ENCODE data around the gene LRP4.
A peak's percentile ranks its signal among the peaks of the same experiment; 100 is the strongest.

Gene LRP4

DNA sequence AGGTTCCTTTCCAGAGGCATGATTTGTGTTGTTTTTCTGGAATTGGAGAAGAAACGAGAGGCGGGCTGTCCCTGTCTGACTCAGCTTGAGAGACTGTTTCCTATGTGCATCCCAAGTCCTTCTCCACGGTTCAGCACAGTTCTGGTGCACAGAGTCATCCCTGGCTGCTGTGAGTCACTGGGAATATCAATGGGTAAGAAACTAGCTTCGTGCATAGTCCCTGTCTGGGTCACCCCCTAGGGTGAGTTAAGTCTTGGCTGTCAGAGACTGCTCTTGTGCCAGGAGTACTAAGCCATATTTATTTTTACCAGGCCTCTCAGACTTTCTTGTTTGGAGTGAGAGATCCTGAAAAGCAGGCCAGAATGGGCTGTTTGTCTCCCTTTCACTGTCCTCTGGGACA lies 2.4 kb upstream of the LRP4 start:
- DNase-seq = peak; percentile 99

DNA sequence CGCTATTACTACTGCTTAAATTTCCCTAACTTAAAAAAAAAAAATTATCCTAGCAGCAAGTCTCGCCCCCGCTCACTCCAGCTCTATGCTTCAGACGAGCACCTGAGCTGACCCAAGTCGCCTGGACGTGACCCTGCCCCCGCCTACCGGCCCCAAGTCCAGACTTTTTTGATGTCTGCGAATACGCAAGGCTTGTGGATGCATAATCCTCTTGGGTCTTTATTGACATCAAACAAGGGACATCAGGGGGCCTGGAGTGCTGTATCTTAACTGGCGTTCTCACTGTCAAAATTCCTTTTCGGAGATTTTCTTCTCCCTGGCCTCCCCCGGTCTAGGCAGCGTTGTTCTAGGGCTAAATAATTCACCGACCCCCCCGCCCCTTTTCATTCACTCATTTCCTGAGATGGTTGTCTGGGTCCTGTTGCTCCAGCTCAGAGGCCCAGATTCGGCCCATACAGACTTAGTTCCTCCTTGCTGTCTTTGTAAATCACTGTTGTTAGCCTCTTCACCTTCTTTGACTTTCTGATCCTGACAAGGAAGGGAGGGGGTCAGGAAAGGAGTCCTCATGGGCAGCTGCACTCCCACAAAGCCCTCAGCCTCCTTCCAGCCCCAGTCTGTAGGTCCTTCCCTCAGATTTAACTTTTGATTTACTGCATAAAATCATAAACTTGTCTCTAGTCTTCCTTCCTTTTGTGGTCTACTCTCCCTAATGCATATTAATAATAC lies 601 bp upstream of the LRP4 start:
- DNase-seq = no peak

DNA sequence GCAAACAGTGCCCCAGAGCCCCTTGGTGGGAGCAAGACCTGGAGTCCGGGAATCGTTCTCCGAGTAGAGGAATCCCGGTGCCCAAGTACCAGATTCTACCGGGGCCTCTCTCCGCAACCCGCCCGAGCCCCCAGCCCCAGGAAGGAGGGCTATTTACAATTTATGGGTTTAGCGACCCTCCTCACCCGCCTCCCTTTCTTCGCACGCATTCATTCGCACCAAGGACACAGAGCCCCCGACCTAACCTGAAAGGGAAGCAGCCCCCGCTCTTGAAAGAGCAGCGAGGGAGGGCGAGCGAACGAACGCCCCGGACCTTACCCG lies 628 bp downstream of the LRP4 start:
- no peak for DNase-seq

DNA sequence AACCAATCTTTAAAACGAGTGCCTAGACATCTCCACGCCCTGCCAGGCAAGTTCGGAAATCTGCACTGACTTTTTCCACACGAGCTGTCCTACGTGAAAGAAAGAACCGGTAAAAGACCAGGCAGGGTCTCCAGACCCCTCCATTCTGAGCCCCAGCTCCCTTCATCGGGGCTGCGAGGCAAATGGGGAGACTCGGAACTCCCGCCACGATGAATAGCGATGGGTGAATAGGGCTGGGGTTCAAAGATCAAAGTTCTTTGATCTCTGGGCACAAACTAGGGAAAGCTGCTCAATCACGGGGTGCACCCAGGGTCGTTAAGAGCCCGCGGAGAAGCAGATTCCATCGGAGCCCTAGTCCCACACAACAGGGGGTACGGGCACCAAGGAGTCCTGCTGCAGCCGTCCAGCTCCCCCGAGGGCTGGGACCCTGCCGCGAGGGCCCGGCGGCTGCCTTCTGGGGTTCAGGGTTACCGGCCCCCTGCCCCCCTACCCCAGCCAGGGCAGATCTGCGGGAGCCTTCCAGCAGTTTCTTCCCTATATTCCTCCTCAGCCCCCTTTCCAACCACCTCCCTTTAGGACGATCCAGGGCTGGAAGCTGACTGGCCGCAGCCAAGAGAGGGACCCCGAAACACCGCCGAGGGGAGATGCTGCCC lies 1.1 kb downstream of the LRP4 start:
- DNase-seq = no peak

DNA sequence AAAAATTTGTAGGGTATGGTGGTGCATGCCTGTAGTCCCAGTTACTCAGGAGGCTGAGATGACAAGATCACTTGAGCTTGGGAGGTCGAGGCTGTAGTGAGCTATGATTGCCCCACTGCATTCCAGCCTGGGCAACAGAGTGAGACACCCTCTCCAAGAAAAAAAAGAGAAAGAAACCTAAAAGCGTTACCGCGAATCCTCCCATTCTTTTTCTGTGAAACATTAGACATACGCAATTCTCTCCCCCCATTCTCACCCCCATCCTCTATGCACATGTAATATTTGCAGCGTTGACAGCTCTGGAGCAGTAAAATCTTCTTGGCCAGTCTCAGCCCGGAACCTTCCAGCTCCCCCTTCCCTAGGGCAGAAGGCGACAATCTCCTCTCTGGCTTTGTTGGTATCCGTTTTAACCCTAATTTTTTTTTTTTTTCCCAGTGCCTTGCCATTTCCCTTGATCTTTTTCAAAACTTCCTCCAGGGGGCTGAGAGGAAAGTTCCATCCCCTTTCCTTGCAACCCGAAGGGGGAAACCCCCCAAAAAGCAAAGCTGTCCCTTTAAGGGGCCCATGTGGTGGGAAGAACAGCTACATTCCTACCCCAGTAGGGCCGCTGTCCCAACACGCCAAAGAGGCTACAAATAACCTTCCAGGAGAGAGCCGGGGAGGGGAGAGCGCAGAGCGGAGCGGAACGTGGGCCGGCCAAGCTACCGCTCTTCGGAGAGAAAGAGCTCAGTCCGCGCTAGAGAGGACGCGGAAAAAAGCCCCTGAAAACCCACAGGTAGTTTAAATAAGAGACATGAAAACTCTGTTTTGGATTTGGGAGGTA lies 1.9 kb downstream of the LRP4 start:
- DNase-seq = peak; percentile 88

DNA sequence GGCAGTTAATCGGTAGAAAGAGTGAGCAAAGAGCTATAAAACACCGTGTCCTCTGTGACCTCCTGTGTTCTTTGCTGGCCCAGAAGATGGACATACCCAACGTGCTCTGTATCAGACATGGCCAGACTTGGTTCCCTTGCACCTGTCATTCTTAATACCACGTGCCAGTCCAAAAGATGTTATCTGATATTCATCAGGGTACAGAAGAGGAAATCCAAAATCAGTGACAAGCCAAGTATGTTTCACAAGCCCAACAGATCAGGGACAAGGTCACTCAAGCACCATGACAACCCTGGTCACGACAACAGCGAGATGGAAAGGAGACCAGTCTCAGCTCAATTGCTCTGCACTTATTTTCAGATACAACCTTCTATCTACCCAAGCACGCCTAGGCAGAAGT lies 3.4 kb downstream of the LRP4 start:
- DNase-seq = no peak

DNA sequence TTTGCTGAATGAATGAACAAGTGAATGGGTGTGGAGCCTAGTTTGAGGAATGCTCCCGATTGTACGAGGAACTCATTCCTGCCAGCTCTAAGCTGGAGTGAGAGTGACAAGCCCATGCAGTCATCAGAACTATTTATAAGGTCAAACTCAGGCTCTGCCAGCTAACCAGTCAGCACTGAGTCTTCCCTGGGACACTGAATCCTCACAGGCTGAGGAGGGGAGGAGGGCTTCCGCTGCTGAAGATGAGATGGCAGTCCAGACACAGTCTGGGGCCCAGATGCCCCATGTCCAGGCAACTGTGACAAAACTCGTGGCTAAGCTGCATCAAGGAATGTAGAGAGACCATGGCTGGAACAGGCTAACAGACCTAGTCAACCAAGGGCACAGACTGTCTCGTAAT lies 4.0 kb downstream of the LRP4 start:
- peak; percentile 73 for DNase-seq

DNA sequence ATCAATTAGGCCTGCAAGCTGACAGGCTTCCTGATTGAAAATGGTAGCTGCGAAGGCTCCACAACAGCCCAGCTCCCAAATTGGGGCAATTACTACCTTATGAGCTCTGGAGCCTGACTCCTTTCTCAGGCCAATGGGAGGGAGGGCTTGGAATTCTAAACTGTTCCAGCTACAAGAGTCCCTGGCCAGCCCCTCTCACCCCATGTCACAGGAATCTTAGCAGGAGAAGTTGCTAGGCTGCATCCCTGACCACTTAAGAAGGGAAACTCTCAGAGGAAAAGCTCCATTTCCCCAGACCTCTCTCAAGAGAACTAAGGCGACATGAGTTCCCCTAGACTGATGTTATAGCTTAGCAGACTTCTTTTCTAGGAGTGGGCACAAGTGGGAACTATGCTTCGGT lies 4.9 kb downstream of the LRP4 start:
- no peak for DNase-seq

DNA sequence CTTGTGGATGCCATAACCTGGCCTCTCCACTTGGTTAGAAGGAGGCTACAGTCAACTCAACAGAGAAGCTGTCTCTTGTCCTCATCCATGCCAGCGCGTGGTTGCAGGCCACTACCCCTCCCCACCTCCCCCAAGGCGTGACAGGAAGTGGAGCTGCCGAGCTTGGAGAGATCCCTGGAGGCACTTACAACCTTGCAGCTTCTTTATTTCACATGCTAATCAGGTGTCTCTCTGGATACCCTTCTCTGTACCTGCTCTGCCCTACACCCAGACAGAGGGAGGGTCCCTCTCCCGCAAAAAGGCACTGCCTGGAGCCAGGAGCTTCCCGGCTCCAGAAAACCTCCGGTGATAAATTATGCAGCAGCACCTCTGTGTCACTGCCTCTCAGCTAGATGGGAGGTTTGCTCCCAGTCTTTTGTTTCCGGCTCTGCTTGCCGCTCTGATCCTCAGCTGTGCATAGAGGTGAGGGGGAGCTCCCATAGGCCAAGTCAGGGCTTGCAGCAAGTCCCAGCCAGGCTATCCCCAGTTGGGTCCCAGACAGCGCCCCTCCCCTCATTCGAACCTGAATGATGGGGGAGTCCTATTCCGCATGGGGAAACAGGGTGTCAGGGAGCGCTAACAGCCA lies 5.7 kb downstream of the LRP4 start:
- DNase-seq = peak; percentile 23

DNA sequence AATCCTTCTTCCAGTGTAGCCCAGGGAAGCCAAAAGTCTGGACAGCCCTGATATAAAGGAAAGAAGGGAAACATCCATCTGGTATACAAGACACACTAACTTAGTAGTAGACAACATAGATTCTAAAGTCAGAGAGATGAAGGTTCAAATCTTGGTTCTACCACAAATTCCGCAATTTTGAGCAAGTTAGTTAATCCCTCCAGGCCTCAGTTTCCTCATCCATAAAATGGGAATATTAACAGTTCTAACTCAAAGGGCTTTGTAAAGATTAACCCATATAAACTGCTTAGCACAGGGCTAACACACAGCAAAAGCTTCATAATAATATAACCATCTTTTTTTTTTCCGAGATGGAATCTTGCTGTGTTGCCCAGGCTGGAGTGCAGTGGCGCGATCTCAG lies 10.7 kb downstream of the LRP4 start:
- DNase-seq = no peak

DNA sequence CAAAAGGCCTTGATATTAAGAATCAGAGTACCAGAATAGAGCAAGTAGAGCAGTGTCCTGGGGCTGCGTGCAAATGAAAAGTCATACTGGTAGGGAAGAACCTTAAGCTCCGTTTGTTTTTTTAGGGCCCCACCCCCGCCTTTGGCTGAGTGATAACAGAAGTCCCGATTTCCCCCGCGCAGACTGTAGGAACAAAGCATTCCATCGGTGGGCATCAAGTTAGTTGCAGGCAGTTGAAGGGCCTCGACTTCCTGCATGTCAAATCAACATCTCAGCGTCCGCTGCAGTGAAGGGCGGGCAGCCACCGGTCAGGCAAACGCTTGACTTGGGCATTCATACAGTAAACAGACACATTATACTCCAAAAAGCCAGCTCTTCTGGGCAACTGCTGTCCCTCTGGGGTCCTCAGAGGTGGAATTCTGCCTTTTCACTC lies 11.7 kb downstream of the LRP4 start:
- DNase-seq = peak; percentile 20

DNA sequence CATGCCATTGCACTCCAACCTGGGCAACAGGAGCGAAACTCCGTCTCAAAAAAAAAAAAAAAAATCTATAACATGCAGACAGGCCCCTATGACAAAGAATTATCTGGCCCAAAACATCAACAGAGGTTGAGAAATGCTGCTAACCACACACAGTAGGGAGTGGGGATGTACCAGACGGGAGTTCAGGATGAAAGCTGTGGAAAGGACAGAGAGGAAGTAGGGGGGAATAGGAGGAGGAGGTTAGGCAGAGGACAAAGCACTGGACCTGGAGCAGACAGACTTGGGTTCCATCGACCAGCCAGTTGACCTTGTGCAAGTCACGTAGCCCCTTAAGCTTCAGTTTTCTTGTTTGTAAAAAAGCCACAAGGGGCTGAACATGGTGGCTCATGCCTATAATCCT lies 12.5 kb downstream of the LRP4 start:
- DNase-seq = no peak

DNA sequence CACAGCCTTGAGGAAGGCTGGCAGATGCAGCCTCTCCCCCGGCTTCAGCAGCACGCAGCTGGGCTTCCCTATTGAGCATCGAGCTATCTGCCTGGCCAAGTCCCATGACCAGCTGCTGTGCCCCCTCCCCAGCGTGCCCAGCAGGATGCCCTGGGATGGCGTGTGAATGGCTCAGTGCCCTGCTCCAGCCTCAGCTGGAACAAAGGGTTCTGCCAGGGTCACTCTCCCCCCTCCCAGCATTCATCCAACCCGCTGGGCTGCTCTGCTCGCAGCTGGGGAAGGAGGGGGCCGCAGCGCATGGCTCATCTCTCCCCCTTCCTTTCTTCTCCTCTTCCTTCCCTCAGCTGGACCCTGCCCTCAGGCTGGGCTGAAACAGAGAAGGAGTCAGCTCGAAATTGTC lies 14.5 kb downstream of the LRP4 start:
- no peak for DNase-seq

DNA sequence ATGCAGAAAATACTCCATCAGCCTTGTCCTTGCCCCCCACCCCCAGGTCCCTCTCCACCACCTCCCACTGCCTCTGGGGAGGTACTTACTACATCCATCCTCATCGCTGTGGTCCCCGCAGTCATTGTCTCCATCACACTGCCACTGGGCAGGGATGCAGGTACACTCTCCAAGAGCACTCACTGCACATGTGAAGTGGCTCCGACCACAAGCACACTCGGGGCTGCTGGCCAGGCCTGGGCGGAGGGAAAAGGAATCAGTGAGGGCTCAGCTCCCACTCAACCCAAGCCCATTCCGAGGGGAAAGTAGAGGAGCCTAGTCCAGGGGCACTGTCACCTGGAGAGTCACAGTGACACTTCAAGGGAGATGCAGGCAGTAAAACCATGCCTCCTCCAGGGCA lies 15.7 kb downstream of the LRP4 start:
- DNase-seq = no peak

DNA sequence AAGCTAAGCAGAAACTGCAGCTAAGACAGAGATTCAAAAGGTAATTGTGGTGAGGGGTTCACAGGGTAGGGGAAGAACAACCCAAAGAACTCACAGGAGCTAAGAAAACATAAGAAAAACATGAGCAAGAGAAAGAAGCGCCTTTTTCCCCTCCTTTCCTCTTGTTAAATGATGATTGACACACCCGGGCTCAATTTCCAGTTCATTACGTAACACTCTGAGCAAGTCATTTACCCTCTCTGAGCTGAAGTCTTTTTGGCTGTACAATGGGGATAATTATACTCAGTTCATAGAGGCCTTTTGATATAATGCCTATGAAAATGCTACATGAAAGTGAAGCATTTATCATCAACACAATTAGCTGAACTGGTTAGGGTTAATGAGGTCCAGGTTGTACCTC lies 17.2 kb downstream of the LRP4 start:
- no peak for DNase-seq

DNA sequence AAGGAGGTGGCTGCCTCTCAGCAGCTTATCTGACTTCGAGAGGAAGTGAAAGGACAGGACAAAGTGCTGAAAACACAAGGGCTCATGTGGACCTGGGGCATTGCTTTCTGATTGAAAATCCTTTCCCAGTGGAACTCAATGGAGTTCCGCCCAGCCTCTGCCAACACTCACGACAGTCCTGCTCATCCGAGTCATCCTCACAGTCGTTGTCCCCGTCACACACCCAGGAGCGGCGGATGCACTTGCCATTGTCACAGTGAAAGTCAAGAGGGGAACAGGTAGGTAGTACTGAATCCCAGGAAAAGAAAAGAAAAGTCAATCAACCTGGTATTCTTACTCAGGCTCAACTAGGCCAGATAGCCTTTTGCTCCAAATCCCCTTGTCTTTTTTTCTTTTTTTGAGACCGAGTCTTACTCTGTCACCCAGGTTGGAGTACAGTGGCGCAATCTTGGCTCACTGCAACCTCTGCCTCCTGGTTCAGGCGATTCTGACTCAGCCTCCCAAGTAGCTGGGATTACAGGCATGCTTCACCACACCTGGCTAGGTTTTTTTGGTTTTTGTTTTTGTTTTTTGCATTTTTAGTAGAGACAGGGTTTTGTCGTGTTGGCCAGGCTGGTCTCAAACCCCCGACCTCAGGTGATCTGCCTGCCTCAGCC lies 18.1 kb downstream of the LRP4 start:
- DNase-seq = no peak

DNA sequence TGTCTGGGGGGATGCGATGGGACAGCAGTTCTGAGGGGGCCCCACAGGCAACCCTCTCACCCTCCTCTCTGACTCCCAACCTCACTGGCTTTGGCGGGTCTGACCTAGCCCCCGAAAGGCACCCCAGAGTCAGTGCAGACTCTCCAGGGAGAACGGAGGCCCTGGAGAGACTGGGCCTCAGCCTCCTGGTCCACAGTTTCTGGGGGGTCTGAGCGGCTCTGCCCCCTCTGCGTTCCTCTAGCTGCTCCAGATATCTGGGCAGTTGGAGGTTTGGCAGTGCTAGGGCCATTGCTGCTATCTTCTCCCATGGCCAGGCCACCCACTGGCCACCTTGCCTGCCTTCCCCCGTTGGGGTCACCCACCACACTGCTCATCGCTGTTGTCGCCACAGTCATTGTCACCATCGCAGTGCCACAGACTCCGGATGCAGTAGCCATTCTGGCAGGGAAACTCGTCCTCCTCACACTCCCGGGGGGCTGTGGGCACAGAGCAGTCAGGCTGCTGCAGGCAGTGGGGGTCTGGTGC lies 18.8 kb downstream of the LRP4 start:
- DNase-seq = no peak

DNA sequence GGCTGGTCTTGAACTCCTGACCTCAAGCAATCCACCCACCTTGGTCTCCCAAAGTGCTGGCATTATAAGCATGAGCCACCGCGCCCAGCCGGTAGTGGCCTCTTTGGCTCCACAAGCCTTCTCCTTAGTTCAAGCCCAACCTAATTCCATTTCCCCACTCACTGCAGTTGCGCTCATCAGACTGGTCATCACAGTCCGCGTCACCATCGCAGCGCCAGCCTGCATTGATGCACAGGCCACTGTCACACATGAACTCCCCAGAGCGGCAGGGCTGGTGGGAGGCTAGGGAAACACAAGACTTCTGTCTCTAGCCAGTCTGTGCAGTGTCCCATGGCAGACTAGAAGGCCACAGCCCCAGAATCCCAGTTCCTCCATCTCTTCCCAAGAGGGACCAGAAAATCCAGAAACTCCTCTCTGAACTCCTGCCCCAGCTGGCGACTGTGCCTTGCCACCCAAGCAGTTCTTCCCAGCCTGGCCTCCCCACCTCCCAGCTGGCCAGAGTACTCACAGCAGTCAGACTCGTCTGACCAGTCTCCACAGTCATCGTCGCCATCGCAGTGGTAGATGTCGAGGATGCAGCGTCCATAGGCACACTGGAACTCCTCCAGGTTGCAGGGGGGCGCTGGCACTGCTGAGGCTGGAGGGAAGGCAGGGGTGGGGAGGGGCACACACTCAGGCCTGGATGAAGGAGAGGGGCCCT lies 19.8 kb downstream of the LRP4 start:
- DNase-seq = no peak

DNA sequence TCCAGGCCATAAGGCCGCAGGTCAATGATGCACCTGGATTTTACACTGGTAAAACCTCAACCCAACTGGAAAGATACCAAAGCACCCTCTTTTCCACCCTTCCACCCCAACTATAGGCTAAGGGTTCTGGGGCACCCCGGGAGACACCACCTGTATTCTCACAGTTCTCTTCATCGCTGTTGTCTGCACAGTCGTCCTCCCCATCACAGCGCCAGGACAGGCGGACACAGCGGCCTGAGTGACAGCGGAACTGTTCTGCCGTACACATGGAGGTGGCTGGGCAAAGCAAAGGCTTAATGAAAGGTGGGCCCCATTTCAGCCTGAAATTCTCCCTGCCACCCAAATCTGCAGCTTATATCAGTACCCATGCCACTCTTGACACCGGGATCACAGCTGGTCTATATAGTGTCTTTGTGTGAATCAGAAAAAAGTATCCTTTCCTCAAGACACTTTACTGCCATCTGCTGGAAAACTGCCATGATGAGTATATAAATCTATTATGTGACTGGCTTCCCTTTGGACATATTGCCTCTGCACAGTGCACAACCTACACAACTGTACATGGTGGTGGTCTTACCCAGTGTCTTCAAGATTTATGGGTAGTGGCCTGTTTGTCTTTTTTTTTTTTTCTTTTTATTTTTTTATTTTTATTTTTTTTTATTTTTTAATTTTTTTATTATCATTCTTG lies 21.5 kb downstream of the LRP4 start:
- peak; percentile 58 for DNase-seq

DNA sequence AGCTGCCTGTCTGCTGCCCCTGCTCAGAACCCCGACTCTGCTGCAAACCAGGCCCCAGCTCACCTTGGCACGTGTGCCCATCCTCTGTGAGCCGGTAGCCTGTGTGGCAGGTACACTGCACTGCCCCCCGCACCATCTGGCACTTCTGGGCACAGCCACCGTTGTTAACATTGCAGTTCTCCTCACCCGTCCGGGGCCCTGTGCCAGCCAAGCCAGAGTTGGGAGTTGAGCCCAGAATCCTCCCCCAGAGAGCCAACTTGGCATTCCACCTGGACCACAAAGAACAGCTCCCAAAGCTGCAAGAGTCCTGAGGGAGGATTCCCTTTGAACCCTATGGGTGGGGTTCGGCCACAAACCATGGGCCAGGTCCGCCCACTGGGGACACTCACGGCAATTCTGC lies 22.5 kb downstream of the LRP4 start:
- DNase-seq = no peak

DNA sequence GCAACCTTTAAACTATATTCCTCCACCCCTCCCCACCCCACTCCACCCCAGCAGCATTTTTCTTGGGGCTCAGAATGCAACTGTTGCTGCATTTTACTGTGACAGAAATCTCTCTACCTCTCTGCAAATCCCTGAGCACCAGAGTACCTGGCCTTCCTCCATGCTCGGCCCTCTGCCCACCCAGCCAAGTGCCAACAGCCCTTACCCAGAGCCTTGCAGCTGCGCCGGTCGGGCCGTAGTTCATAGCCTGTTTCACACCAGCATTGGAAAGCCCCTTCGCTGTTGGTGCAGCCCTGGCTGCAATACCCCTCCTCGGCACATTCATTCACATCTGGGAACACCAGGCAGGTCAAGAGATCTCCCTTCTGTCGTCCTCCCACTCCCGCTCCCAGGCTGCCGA lies 23.4 kb downstream of the LRP4 start:
- no peak for DNase-seq

DNA sequence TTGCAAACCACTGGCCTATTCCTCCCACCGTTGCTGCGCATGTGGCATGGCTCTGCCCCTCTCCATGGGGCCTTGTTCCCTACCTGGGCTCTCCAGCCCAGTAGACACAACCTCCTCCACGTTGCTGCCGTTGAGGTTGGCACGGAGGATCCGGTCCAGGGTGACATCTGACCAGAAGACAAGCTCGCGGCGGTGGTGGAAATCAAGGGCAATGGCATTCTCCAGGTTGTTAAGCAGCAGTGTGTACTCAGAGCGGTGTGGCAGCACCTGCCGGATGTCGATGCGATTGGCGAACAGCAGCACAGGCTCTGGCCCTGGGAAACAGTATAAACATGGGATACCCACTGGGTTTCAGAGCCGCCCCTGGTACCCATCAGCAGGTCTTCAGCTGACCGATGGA lies 23.8 kb downstream of the LRP4 start:
- no peak for DNase-seq

Measured in fibroblast of skin of right biceps (primary cell).